ENCODE results near the gene CRAT.

GRCh38 chr9:129076640-129077037 lies 34.0 kb downstream of the CRAT start:
- no peak for TF ChIP-seq CTCF (optimal IDR thresholded peaks at IDR 0.05 in 1 of 3, IDR thresholded peaks at IDR 0.05 in 1 of 3, conservative IDR thresholded peaks at IDR 0.05 in 1 of 3; ENCODE audit: extremely low read depth in 1 of 3, insufficient read depth in 2 of 3, low read length in 3 of 3)
- no peak for TF ChIP-seq EZH2 (IDR thresholded peaks at IDR 0.05; ENCODE audit: low read length)

Measured in keratinocyte (primary cell).